HG03064 (cell line): ENCODE results near the gene ADK.

Source experiments
- ATAC-seq: cut with Tn5 transposase; IDR thresholded peaks from one replicate; pipeline ENCODE4 v1.9.1; 2021; ENCODE audit warnings: low read depth; ENCODE audit not compliant: unreplicated experiment

ADK gene

DNA sequence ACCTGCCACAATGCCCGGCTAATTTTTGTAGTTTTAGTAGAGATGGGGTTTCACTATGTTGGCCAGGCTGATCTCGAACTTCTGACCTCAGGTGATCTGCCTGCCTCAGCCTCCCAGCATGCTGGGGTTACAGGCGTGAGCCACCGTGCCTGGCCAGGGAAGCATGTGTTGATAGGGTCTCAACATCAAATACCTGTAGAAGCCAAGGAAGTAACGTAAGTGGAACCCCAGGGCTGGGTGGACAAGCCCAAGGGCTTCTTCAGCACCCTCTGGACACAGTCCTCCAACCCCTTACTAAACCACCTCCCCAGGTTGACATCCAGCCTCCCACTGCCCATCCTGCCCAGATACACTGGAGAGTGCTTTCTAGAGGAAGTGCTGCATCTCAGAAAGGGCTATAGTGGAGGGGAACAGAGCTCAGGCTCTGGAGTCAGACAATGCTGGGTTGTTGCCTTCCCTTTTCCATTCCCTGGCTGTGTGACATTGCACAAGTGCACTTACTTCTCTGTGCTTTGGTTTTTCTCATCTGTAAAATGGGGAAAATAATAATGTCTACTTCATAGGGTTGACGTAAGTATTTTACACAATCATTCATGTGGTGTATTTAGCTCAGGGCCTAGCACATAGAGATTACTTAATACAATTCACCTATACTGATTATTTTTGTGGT is 601.5 kb downstream of the ADK start:
- ATAC-seq = no peak

DNA sequence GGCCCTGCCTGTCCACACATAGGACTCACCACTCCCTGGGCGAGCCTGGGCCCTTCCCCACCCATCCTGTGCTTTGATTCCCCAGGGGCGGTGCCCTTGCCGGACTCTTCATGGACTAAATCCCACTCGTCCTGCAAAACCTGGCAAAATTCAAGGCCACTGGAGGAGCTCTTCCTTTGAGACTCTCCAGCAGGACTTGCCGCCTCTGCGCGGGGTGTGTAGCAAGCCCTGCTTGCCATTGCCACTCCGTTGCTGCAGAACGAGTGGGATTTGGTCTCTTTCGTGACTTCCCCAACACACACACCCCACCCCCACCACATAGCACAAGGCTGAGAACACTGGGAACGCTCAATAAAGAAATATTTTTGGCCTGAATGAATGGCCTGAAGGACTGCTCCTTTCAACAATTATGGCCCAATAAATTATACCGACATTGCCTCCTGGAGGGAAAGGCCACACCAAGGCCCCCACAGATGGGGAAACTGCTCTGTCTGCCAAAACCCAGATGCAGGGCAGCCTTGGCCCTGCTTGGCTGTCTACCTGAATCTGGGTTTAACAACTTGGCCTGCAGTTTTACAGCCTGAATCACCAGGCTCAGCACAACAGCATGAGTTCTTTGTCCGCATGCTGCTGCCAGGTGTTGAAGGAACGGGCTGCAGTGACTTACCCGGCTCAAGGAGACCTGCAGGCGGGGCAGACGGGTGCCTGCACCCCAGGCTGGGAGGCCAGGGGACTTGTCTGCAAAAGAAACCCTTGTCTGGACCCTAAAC is 602.6 kb downstream of the ADK start:
- no peak for ATAC-seq

DNA sequence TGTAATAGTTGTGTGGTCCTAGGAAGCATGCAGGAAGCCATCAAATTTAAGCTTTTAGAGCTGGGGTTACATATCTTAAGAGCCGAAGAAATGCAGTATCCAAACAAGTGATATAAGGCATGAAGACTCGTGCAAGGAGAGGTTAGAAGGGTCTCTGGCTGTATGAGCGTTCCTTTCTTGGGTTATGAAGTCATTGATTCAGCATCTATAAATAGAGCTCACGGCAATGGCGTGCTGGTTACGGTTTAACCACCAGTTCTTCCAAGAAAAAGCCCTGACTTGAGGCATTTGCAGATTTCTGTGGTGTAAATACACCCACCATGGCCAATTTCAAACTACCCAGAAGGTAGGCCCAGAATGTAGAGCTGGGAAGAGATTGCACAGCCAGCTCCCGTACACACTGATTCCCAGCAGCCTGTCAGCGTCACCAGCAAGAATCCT is 603.4 kb downstream of the ADK start:
- ATAC-seq = no peak

DNA sequence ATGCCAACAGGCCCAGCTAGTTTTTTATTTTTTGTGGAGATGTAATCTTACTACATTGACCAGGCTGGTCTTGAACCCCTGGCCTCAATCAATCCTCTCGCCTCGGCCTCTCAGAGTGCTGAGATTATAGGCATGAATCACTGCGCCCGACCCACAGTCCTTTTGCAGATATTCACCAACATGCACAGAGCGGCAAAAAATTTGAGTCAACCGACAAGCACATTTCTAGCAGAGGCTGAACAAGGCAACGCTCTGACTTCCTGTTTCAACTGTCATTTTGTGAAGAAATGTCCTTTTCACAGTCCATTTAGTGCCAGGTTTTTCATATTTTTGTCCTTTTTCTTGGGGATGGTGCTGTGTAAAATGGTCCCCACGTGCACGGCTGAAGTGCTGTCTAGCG is 604.3 kb downstream of the ADK start:
- no peak for ATAC-seq
